AG09309 (cell line): Measurements from ENCODE around the gene HLA-A.
"Not testable (repeated sequence)": the region's sequence is repeated elsewhere in the genome, so short reads cannot be mapped to it uniquely, and the experiment has no call there.

Experiments used
- DNase-seq: peaks from one replicate; pipeline ENCODE4 v3.0.0-alpha.2; 2010; ENCODE audit warnings: low read depth
- H3K4me3 ChIP-seq: 2 replicates; pipeline ENCODE4 v1.5.1; 2011; ENCODE audit warnings: mild to moderate bottlenecking, low read depth, low read length, moderate library complexity; ENCODE audit not compliant: control insufficient read depth
- TF ChIP-seq, protein P1 (sequence below): IDR thresholded peaks from 2 replicates; pipeline ENCODE4 v1.5.1; 2011; ENCODE audit warnings: mild to moderate bottlenecking, low read depth, low read length, inconsistent platforms; ENCODE audit not compliant: insufficient read depth, control insufficient read depth; ENCODE audit errors: missing control alignments

HLA-A gene

DNA sequence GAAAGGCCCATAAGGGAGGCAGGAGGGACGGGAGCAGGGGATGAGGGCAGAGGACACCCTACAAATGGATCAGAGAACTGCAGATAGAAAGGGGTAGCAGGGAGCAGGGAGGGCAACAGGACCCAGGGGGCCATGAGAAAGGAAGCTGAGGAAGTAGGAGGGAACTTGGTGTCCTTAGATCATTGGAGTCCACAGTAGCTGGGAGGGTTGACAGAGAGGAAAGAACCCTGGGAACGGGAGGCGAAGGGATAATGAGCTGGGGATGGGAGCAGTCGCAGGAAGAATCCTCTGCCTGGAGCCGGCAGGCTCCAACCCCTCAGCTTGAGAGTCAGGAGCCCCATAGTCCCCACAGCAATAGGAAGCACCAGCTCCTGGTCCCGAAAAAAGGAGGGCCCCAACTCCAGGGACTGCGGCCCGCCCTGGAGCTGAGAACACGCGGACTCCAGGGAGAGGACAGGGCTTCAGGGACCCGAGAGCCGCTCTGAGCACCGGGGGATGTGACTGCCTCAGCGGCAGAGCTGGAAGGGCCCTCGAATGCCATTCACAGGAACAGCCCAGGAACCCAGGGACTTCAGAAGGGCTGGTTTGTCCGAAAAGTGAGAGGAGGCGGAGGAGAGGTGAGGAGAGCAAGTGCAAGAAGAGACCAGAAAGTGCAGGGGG, 32.7 kb downstream of the HLA-A start:
- H3K4me3 ChIP-seq, result no peak overlapping the region; the same call in 1 of the 2 replicates

DNA sequence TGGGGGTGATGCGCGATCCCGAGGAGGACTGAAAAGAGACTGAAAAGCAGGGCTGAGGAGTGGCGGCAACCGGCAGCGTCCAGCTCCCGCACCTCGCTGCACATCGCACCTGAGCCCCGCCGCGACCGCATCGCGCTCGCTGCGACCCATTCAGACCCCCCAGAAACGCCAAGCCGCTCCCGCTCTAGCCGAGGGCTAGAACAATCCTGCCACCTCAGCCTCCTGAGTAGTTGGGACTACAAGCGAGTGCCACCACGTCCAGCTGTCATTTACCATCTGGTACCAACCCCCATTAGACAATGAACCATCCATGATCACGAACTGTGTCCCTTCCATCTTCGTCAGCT, 33.2 kb downstream of the HLA-A start:
- DNase-seq, result no peak
- no peak overlapping the region; the same call in 1 of the 2 replicates for H3K4me3 ChIP-seq
- TF ChIP-seq, protein P1, sequence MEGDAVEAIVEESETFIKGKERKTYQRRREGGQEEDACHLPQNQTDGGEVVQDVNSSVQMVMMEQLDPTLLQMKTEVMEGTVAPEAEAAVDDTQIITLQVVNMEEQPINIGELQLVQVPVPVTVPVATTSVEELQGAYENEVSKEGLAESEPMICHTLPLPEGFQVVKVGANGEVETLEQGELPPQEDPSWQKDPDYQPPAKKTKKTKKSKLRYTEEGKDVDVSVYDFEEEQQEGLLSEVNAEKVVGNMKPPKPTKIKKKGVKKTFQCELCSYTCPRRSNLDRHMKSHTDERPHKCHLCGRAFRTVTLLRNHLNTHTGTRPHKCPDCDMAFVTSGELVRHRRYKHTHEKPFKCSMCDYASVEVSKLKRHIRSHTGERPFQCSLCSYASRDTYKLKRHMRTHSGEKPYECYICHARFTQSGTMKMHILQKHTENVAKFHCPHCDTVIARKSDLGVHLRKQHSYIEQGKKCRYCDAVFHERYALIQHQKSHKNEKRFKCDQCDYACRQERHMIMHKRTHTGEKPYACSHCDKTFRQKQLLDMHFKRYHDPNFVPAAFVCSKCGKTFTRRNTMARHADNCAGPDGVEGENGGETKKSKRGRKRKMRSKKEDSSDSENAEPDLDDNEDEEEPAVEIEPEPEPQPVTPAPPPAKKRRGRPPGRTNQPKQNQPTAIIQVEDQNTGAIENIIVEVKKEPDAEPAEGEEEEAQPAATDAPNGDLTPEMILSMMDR, result no peak

More for the DNA sequence above, 32.7 kb downstream of the HLA-A start:
- no peak for DNase-seq
- TF ChIP-seq, protein P1, result no peak

DNA sequence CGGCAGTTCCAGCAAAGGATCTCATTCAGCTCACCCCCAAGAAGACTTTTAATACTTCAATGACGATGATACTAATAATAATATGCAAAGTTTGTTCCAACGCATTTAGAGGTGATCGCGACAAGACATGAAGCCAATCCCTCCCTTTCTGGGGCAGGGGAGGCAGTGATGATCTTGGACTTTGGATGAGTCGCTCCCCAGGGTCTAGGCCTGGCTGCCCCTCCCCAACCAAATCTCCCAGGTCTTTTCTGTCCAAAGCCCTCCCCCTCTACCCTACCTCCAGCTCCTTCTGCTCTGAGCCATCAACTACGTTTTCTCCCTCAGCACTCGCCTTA, 33.9 kb downstream of the HLA-A start:
- H3K4me3 ChIP-seq, result peak overlapping the region; percentile 60
- DNase-seq, result no peak
- TF ChIP-seq, protein P1, result no peak

DNA sequence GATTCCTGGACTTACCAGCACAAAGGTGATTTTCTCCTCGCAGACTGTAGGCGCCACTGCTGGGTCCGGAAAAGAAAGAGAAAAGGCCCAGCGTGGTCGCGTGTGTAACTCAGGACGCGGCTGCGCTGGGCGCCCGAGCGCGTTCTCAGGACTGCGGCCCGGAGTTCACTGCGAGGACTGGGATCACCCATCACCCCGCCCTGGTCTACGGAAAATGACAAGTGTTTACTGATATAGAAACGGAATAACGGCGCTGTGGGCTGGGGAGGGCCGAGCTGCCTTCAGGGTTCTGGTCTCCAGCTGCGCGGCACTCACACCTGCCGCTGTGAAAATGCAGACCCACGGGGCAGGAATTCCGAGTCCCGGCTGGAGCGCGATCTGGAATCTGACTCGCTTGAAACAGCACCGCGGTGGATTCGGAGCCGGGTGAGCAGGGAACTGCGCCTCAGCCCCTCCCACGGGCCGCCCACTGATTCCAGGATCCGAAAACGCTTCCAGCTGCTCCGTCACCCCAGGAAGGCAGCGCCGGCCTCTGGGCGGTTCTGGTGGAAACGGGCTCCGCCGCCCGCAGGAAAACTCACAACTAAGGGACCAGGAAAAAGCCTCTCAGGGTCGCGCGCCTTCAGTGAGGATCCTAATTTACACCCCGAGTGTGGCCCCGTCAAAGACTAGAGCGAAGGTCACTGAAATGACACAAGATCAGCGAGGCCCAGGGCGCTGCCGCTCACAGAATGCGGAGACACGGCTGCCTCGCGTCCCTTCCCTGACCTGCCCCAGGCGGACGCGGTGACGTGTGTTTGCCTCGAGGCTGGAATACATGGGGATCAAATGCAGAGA, 34.5 kb downstream of the HLA-A start:
- H3K4me3 ChIP-seq, result peak overlapping the region; percentile 60
- DNase-seq, result no peak
- TF ChIP-seq, protein P1, result peak; percentile 45

DNA sequence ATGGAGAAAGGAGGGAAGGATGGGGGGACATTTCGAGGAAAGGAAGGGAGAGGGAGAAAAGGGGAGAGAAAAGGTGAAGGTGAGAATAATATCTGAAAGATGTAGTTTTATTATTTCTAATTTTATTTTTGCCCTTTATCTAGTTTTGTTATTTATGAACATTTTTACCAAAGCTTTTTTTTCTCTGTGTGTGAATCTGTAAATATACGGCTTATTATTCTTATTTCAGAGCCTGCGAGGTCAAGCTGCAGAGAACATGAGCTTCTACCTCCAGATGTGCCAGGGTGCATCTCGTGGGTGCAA, 35.0 kb downstream of the HLA-A start:
- DNase-seq, result no peak
- TF ChIP-seq, protein P1, result no peak
- peak overlapping the region; percentile 60 for H3K4me3 ChIP-seq

DNA sequence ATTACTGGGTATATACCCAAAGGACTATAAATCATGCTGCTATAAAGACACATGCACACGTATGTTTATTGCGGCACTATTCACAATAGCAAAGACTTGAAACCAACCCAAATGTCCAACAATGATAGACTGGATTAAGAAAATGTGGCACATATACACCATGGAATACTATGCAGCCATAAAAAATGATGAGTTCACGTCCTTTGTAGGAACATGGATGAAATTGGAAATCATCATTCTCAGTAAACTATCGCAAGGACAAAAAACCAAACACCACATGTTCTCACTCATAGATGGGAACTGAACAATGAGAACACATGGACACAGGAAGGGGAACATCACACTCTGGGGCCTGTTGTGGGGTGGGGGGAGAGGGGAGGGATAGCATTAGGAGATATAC, 37.7 kb downstream of the HLA-A start:
- DNase-seq, result not testable (repeated sequence)

DNA sequence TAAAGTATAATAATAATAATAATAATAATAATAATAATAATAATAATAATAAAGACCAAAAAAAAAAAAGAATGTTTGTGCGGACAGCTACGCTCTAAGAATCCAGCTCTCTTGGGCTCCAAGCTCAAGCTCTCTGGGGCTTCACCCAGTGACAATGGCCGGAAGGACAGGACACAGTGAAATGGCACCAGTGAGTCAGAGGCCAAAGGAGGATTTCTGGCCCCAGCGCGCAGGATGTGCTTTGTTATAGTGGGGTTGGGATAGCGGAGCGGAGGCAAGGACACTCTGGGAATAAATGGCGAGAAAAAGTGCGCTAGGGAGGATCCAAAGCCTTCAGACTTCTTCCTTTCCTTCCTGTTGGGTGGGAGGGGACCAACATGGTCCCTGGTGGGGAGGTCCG, 38.2 kb downstream of the HLA-A start:
- H3K4me3 ChIP-seq, result no peak overlapping the region
- TF ChIP-seq, protein P1, result no peak
- DNase-seq, result no peak

More for the DNA sequence above, 37.7 kb downstream of the HLA-A start:
- H3K4me3 ChIP-seq, result not testable (repeated sequence)
